HEK293 (cell line): ENCODE results near the gene ZNF280B.

ENCODE experiments used
- CTCF ChIA-PET: fragments of 350-600 bp; formaldehyde crosslinking; extraction: SDS; loops from one replicate; lab custom pipeline; 2021; ENCODE audit warnings: antibody characterized with exemption; lab: Yijun Ruan, JAX
- POLR2A ChIA-PET: fragments of 300-600 bp; formaldehyde crosslinking; extraction: SDS; loops from one replicate; lab custom pipeline; 2020; ENCODE audit warnings: antibody characterized with exemption, inconsistent platforms; lab: Yijun Ruan, JAX
- H3K27ac ChIP-seq: fragments of 200-500 bp; sonication (Bioruptor generic); 2 replicates; pipeline ENCODE4 v1.5.1; 2014; ENCODE audit warnings: low read depth, low read length, control low read depth, inconsistent platforms; ENCODE audit errors: extremely low read depth
- H3K36me3 ChIP-seq, 2 experiments: fragments of 200-500 bp in 1 of 2; sonication (Bioruptor generic) in 1 of 2; 1 replicate in 1 of 2; 2 replicates in 1 of 2; pipeline ENCODE4 v1.5.1; 2014 to 2017; ENCODE audit warnings: inconsistent platforms in 2 of 2, low read length in 2 of 2; ENCODE audit not compliant: control insufficient read depth in 2 of 2, insufficient read depth in 1 of 2
- H3K4me1 ChIP-seq: fragments of 200-500 bp; sonication (Bioruptor generic); 2 replicates; pipeline ENCODE4 v1.5.1; 2014; ENCODE audit warnings: mild to moderate bottlenecking, low read length, inconsistent platforms; ENCODE audit not compliant: control insufficient read depth, insufficient read depth
- H3K4me3 ChIP-seq: 2 replicates; pipeline ENCODE4 v1.5.1; 2011; ENCODE audit warnings: low read depth, mild to moderate bottlenecking, control low read depth, low read length, moderate library complexity
- H3K9me3 ChIP-seq: fragments of 200-500 bp; sonication (Bioruptor generic); 2 replicates; pipeline ENCODE4 v1.5.1; 2014; ENCODE audit warnings: low read depth, low read length, inconsistent platforms; ENCODE audit not compliant: control insufficient read depth, insufficient read depth
- BCL11A ChIP-seq: fragments of 450-650 bp; formaldehyde crosslinking; IDR thresholded peaks from 2 replicates; pipeline ENCODE4 v1.5.1; 2016; ENCODE audit warnings: low read depth, missing biosample characterization, missing genetic modification characterization
- FEZF1 ChIP-seq: fragments of 450-650 bp; formaldehyde crosslinking; IDR thresholded peaks from 2 replicates; pipeline ENCODE4 v1.5.1; 2016; ENCODE audit warnings: missing biosample characterization, missing genetic modification characterization
- HOXC10 ChIP-seq: sonication (generic); formaldehyde crosslinking; IDR thresholded peaks from 2 replicates; pipeline ENCODE4 v1.8.1; 2023; ENCODE audit warnings: mild to moderate bottlenecking, missing genetic modification reagents
- HOXD13 ChIP-seq: sonication (generic); formaldehyde crosslinking; IDR thresholded peaks from 2 replicates; pipeline ENCODE4 v1.8.0; 2022; ENCODE audit warnings: missing genetic modification reagents, borderline replicate concordance
- KLF1 ChIP-seq: fragments of 450-650 bp; formaldehyde crosslinking; IDR thresholded peaks from 2 replicates; pipeline ENCODE4 v1.5.1; 2016; ENCODE audit warnings: missing biosample characterization, missing genetic modification characterization
- SALL2 ChIP-seq: fragments of 450-650 bp; formaldehyde crosslinking; IDR thresholded peaks from 2 replicates; pipeline ENCODE4 v1.5.0; 2017; ENCODE audit warnings: missing biosample characterization, mild to moderate bottlenecking, missing genetic modification characterization, borderline replicate concordance
- TCF7L2 ChIP-seq: IDR thresholded peaks from 2 replicates; pipeline ENCODE4 v1.6.1; 2011; ENCODE audit warnings: low read depth, mild to moderate bottlenecking, inconsistent platforms, low read length, moderate library complexity, borderline replicate concordance
- ZBTB11 ChIP-seq: fragments of 450-650 bp; formaldehyde crosslinking; conservative IDR thresholded peaks from 2 replicates; pipeline ENCODE4 v1.5.1; 2016; ENCODE audit warnings: low read depth, missing biosample characterization, missing genetic modification characterization
- ZBTB21 ChIP-seq: fragments of 450-650 bp; formaldehyde crosslinking; IDR thresholded peaks from 2 replicates; pipeline ENCODE4 v1.5.1; 2017; ENCODE audit warnings: missing biosample characterization, missing genetic modification characterization
- ZFHX2 ChIP-seq: fragments of 450-650 bp; formaldehyde crosslinking; conservative IDR thresholded peaks from 2 replicates; pipeline ENCODE4 v1.5.1; 2016; ENCODE audit warnings: missing biosample characterization, missing genetic modification characterization
- ZFP69B ChIP-seq: fragments of 450-650 bp; formaldehyde crosslinking; IDR thresholded peaks from 2 replicates; pipeline ENCODE4 v1.5.1; 2016; ENCODE audit warnings: missing biosample characterization, missing genetic modification characterization
- ZNF10 ChIP-seq: fragments of 450-650 bp; formaldehyde crosslinking; IDR thresholded peaks from 2 replicates; pipeline ENCODE4 v1.5.1; 2017; ENCODE audit warnings: missing biosample characterization, missing genetic modification characterization
- ZNF24 ChIP-seq: fragments of 450-650 bp; formaldehyde crosslinking; IDR thresholded peaks from 2 replicates; pipeline ENCODE4 v1.5.1; 2016; ENCODE audit warnings: missing biosample characterization, missing genetic modification characterization
- ZNF335 ChIP-seq: fragments of 450-650 bp; formaldehyde crosslinking; conservative IDR thresholded peaks from 2 replicates; pipeline ENCODE4 v1.5.1; 2016; ENCODE audit warnings: missing biosample characterization, missing genetic modification characterization
- ZNF473 ChIP-seq: fragments of 450-650 bp; formaldehyde crosslinking; IDR thresholded peaks from 2 replicates; pipeline ENCODE4 v1.5.1; 2017; ENCODE audit warnings: missing biosample characterization, missing genetic modification characterization
- ZNF48 ChIP-seq: fragments of 450-650 bp; formaldehyde crosslinking; IDR thresholded peaks from 2 replicates; pipeline ENCODE4 v1.5.1; 2016; ENCODE audit warnings: missing biosample characterization, missing genetic modification characterization
- ZNF488 ChIP-seq: fragments of 450-650 bp; formaldehyde crosslinking; IDR thresholded peaks from 2 replicates; pipeline ENCODE4 v1.5.1; 2016; ENCODE audit warnings: missing biosample characterization, missing genetic modification characterization
- ZNF514 ChIP-seq: fragments of 450-650 bp; formaldehyde crosslinking; IDR thresholded peaks from 2 replicates; pipeline ENCODE4 v1.5.1; 2016; ENCODE audit warnings: missing biosample characterization, missing genetic modification characterization
- ZNF529 ChIP-seq: fragments of 450-650 bp; formaldehyde crosslinking; IDR thresholded peaks from 2 replicates; pipeline ENCODE4 v1.5.1; 2017; ENCODE audit warnings: missing genetic modification characterization, missing biosample characterization; ENCODE audit not compliant: insufficient replicate concordance
- ZNF549 ChIP-seq: fragments of 450-650 bp; IDR thresholded peaks from 2 replicates; pipeline ENCODE4 v1.5.1; 2018; ENCODE audit warnings: missing biosample characterization, missing genetic modification characterization, mild to moderate bottlenecking, inconsistent platforms, moderate library complexity
- ZNF600 ChIP-seq: fragments of 450-650 bp; formaldehyde crosslinking; IDR thresholded peaks from 2 replicates; pipeline ENCODE4 v1.5.1; 2016; ENCODE audit warnings: missing biosample characterization, missing genetic modification characterization
- ZNF626 ChIP-seq: fragments of 450-650 bp; sonication (Bioruptor Pico); formaldehyde crosslinking; IDR thresholded peaks from 2 replicates; pipeline ENCODE4 v1.5.1; 2018; ENCODE audit warnings: missing biosample characterization, missing genetic modification characterization, inconsistent platforms
- ZNF654 ChIP-seq: fragments of 450-650 bp; formaldehyde crosslinking; IDR thresholded peaks from 2 replicates; pipeline ENCODE4 v1.5.1; 2016; ENCODE audit warnings: low read depth, missing biosample characterization, missing genetic modification characterization
- TF ChIP-seq, protein P1 (sequence below): fragments of 450-650 bp; formaldehyde crosslinking; IDR thresholded peaks from 2 replicates; pipeline ENCODE4 v1.5.1; 2016; ENCODE audit warnings: missing biosample characterization, missing genetic modification characterization, borderline replicate concordance
- TF ChIP-seq, protein P2 (sequence below): fragments of 450-650 bp; formaldehyde crosslinking; IDR thresholded peaks from 2 replicates; pipeline ENCODE4 v1.5.1; 2016; ENCODE audit warnings: missing biosample characterization, missing genetic modification characterization

ZNF280B gene

DNA sequence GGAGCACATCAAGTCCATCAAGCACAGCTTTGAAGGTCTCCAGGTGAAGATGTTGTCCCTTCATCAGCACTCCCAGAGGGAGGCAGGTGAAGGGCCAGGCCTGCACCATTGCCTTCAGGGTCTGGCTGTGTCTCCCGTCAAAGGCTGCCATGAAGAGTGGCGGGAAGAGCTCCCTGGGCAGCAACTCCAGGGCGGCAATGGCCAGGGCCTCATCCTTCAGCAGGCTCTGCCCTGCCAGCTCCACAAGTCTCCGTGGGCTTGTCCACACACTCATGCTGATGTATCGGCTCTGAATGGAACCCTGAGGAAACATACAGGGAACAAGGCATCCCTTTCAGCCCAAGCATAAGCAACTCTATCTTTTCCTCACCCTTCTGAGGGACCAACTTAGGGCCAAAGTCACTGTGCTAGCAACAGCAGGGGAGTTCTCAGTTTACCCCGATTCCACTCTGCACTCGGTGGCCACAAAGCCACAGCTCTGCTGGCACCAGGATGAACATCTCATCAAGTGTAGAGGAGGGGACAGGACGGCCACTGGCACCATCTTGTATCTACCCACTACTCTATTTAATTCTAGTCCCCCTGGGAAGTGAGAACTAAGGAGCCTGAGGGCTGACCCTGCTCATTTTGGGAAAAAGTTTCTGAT lies 42.4 kb upstream of the ZNF280B start (continued):
- TF ChIP-seq ZBTB11 (tag by site-specific recombination) (no peak), BCL11A (tag by site-specific recombination) (no peak), KLF1 (tag by site-specific recombination) (no peak), HOXD13 (no peak), ZFHX2 (no peak), ZNF529 (no peak), ZNF24 (tag by site-specific recombination) (no peak), ZNF488 (tag by site-specific recombination) (no peak), SALL2 (tag by site-specific recombination) (no peak), TCF7L2 (no peak), ZNF48 (tag by site-specific recombination) (no peak), ZFP69B (tag by site-specific recombination) (no peak), ZNF335 (tag by site-specific recombination) (no peak), ZNF654 (no peak)
- TF ChIP-seq, all 188 proteins: peak for 0

GRCh38 chr22:22548910-22549309 lies 40.4 kb upstream of the ZNF280B start:
- ChIA-PET CTCF (interaction anchor here (0.7 to 2.5 kb wide), 3 partner anchors 10 to 40 kb away, joined by 4 to 14 read pairs (median 5); partner anchors contain the start of genes PRAME and ZNF280B), POLR2A (no interaction called here)
- TF ChIP-seq ZBTB21 (tag by site-specific recombination), result no peak
- no peak for TF ChIP-seq ZNF473
- TF ChIP-seq HOXD13, result no peak
- no peak for TF ChIP-seq FEZF1 (tag by site-specific recombination)
- no peak for TF ChIP-seq ZFHX2
- TF ChIP-seq ZNF600 (tag by site-specific recombination), result no peak
- no peak for TF ChIP-seq ZNF549 (tag by site-specific recombination)
- TF ChIP-seq, protein P1, sequence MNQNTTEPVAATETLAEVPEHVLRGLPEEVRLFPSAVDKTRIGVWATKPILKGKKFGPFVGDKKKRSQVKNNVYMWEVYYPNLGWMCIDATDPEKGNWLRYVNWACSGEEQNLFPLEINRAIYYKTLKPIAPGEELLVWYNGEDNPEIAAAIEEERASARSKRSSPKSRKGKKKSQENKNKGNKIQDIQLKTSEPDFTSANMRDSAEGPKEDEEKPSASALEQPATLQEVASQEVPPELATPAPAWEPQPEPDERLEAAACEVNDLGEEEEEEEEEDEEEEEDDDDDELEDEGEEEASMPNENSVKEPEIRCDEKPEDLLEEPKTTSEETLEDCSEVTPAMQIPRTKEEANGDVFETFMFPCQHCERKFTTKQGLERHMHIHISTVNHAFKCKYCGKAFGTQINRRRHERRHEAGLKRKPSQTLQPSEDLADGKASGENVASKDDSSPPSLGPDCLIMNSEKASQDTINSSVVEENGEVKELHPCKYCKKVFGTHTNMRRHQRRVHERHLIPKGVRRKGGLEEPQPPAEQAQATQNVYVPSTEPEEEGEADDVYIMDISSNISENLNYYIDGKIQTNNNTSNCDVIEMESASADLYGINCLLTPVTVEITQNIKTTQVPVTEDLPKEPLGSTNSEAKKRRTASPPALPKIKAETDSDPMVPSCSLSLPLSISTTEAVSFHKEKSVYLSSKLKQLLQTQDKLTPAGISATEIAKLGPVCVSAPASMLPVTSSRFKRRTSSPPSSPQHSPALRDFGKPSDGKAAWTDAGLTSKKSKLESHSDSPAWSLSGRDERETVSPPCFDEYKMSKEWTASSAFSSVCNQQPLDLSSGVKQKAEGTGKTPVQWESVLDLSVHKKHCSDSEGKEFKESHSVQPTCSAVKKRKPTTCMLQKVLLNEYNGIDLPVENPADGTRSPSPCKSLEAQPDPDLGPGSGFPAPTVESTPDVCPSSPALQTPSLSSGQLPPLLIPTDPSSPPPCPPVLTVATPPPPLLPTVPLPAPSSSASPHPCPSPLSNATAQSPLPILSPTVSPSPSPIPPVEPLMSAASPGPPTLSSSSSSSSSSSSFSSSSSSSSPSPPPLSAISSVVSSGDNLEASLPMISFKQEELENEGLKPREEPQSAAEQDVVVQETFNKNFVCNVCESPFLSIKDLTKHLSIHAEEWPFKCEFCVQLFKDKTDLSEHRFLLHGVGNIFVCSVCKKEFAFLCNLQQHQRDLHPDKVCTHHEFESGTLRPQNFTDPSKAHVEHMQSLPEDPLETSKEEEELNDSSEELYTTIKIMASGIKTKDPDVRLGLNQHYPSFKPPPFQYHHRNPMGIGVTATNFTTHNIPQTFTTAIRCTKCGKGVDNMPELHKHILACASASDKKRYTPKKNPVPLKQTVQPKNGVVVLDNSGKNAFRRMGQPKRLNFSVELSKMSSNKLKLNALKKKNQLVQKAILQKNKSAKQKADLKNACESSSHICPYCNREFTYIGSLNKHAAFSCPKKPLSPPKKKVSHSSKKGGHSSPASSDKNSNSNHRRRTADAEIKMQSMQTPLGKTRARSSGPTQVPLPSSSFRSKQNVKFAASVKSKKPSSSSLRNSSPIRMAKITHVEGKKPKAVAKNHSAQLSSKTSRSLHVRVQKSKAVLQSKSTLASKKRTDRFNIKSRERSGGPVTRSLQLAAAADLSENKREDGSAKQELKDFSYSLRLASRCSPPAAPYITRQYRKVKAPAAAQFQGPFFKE (tag by site-specific recombination), result no peak
- TF ChIP-seq ZNF10, result no peak
- TF ChIP-seq ZNF514 (tag by site-specific recombination), result no peak
- no peak for TF ChIP-seq TCF7L2
- no peak for TF ChIP-seq HOXC10
- TF ChIP-seq ZNF626 (tag by site-specific recombination), result no peak
- TF ChIP-seq, protein P2, sequence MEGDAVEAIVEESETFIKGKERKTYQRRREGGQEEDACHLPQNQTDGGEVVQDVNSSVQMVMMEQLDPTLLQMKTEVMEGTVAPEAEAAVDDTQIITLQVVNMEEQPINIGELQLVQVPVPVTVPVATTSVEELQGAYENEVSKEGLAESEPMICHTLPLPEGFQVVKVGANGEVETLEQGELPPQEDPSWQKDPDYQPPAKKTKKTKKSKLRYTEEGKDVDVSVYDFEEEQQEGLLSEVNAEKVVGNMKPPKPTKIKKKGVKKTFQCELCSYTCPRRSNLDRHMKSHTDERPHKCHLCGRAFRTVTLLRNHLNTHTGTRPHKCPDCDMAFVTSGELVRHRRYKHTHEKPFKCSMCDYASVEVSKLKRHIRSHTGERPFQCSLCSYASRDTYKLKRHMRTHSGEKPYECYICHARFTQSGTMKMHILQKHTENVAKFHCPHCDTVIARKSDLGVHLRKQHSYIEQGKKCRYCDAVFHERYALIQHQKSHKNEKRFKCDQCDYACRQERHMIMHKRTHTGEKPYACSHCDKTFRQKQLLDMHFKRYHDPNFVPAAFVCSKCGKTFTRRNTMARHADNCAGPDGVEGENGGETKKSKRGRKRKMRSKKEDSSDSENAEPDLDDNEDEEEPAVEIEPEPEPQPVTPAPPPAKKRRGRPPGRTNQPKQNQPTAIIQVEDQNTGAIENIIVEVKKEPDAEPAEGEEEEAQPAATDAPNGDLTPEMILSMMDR (tag by site-specific recombination), result no peak
- Histone ChIP-seq H3K4me1 (no peaks in the 10 kb centered on the region), H3K36me3 (peaks cover 0 to 31% of the 10 kb centered on the region in 2 experiments; a peak in 1 of 3 replicates), H3K27ac (no peak overlapping the region), H3K4me3 (no peak overlapping the region), H3K9me3 (no peaks in the 10 kb centered on the region)
